ENCODE data around the gene SLC39A10. TPM values are rescaled to one million over a fixed set of nuclear protein-coding genes. Genes with fewer than 3 reads are reported as not detected.

The SLC39A10 gene
- total RNA-seq, 1 donor from 2014 or later = 62.0 TPM

GRCh38 chr2:195628666-195629065 lies 28.4 kb upstream of the SLC39A10 start:
- no peak for TF ChIP-seq CTCF (IDR thresholded peaks at IDR 0.05; ENCODE audit: unreplicated experiment)
- no peak overlapping the region for H3K27ac Mint-ChIP-seq (ENCODE audit: unreplicated experiment)
- no peaks in the 10 kb centered on the region for H3K4me1 Mint-ChIP-seq (ENCODE audit: unreplicated experiment)
- no peaks in the 10 kb centered on the region for H3K27me3 Mint-ChIP-seq (ENCODE audit: unreplicated experiment)
- H3K9me3 Mint-ChIP-seq (ENCODE audit: unreplicated experiment) = no peaks in the 10 kb centered on the region
- H3K36me3 Mint-ChIP-seq (ENCODE audit: low read depth, unreplicated experiment) = no peaks in the 10 kb centered on the region
- H3K4me3 Mint-ChIP-seq (ENCODE audit: unreplicated experiment) = no peak overlapping the region
- DNase-seq (ENCODE audit: low spot score) = no peak

GRCh38 chr2:195632856-195633572 lies 24.0 kb upstream of the SLC39A10 start:
- DNase-seq (ENCODE audit: low spot score) = no peak
- no peak for TF ChIP-seq CTCF (IDR thresholded peaks at IDR 0.05; ENCODE audit: unreplicated experiment)
- no peaks in the 10 kb centered on the region for H3K27me3 Mint-ChIP-seq (ENCODE audit: unreplicated experiment)
- no peak overlapping the region for H3K4me3 Mint-ChIP-seq (ENCODE audit: unreplicated experiment)
- H3K4me1 Mint-ChIP-seq (ENCODE audit: unreplicated experiment) = no peaks in the 10 kb centered on the region
- H3K36me3 Mint-ChIP-seq (ENCODE audit: low read depth, unreplicated experiment) = no peaks in the 10 kb centered on the region
- no peaks in the 10 kb centered on the region for H3K9me3 Mint-ChIP-seq (ENCODE audit: unreplicated experiment)
- H3K27ac Mint-ChIP-seq (ENCODE audit: unreplicated experiment) = no peak overlapping the region

- Mint-ChIP-seq H3K4me1 (ENCODE audit: unreplicated experiment) (no peaks in the 10 kb centered on the region), H3K36me3 (ENCODE audit: low read depth, unreplicated experiment) (no peaks in the 10 kb centered on the region), H3K4me3 (ENCODE audit: unreplicated experiment) (no peak overlapping the region), H3K27ac (ENCODE audit: unreplicated experiment) (no peak overlapping the region), H3K27me3 (ENCODE audit: unreplicated experiment) (no peaks in the 10 kb centered on the region), H3K9me3 (ENCODE audit: unreplicated experiment) (no peaks in the 10 kb centered on the region)
- TF ChIP-seq CTCF (IDR thresholded peaks at IDR 0.05; ENCODE audit: unreplicated experiment) = no peak
- no peak for DNase-seq (ENCODE audit: low spot score)
Measured at GRCh38 chr2:195633573-195633870, 23.5 kb upstream of the SLC39A10 start.

- no peaks in the 10 kb centered on the region for H3K36me3 Mint-ChIP-seq (ENCODE audit: low read depth, unreplicated experiment)
- H3K27me3 Mint-ChIP-seq (ENCODE audit: unreplicated experiment) = no peaks in the 10 kb centered on the region
- H3K9me3 Mint-ChIP-seq (ENCODE audit: unreplicated experiment) = no peaks in the 10 kb centered on the region
- no peak for DNase-seq (ENCODE audit: low spot score)
- no peaks in the 10 kb centered on the region for H3K4me1 Mint-ChIP-seq (ENCODE audit: unreplicated experiment)
- no peak overlapping the region for H3K4me3 Mint-ChIP-seq (ENCODE audit: unreplicated experiment)
- no peak overlapping the region for H3K27ac Mint-ChIP-seq (ENCODE audit: unreplicated experiment)
- no peak for TF ChIP-seq CTCF (IDR thresholded peaks at IDR 0.05; ENCODE audit: unreplicated experiment)
Measured at GRCh38 chr2:195633974-195634373, 23.1 kb upstream of the SLC39A10 start.

GRCh38 chr2:195636890-195637289 lies 20.1 kb upstream of the SLC39A10 start:
- no peak overlapping the region for H3K27ac Mint-ChIP-seq (ENCODE audit: unreplicated experiment)
- no peaks in the 10 kb centered on the region for H3K27me3 Mint-ChIP-seq (ENCODE audit: unreplicated experiment)
- H3K36me3 Mint-ChIP-seq (ENCODE audit: low read depth, unreplicated experiment) = no peaks in the 10 kb centered on the region
- H3K9me3 Mint-ChIP-seq (ENCODE audit: unreplicated experiment) = no peaks in the 10 kb centered on the region
- no peak overlapping the region for H3K4me3 Mint-ChIP-seq (ENCODE audit: unreplicated experiment)
- peaks cover 3% of the 10 kb centered on the region for H3K4me1 Mint-ChIP-seq (ENCODE audit: unreplicated experiment)
- no peak for DNase-seq (ENCODE audit: low spot score)
- TF ChIP-seq CTCF (IDR thresholded peaks at IDR 0.05; ENCODE audit: unreplicated experiment) = no peak
